GM12864 (cell line): ENCODE results near the gene RPSA.

Experiments
- DNase-seq: peaks from one replicate; pipeline ENCODE4 v3.0.0-alpha.2; 2011; ENCODE audit warnings: low read depth
- H3K4me3 ChIP-seq: 2 replicates; pipeline ENCODE4 v1.5.1; 2011; ENCODE audit warnings: mild to moderate bottlenecking, low read depth, low read length, control low read depth
- CTCF ChIP-seq: IDR thresholded peaks from 2 replicates; pipeline ENCODE4 v1.5.1; 2011; ENCODE audit warnings: low read depth, mild to moderate bottlenecking, moderate library complexity, low read length, control low read depth, inconsistent platforms; ENCODE audit errors: missing control alignments

The RPSA gene

GRCh38 chr3:39434574-39434973 lies 28.1 kb downstream of the RPSA start:
- no peak for DNase-seq
- H3K4me3 ChIP-seq: no peak overlapping the region
- no peak for TF ChIP-seq CTCF

- DNase-seq: no peak
- H3K4me3 ChIP-seq: no peak overlapping the region
- TF ChIP-seq CTCF: no peak
These were observed 28.7 kb downstream of the RPSA start for GRCh38 chr3:39435006-39435748.

- DNase-seq: no peak
These were observed 32.4 kb downstream of the RPSA start for GRCh38 chr3:39438880-39439279.

DNA sequence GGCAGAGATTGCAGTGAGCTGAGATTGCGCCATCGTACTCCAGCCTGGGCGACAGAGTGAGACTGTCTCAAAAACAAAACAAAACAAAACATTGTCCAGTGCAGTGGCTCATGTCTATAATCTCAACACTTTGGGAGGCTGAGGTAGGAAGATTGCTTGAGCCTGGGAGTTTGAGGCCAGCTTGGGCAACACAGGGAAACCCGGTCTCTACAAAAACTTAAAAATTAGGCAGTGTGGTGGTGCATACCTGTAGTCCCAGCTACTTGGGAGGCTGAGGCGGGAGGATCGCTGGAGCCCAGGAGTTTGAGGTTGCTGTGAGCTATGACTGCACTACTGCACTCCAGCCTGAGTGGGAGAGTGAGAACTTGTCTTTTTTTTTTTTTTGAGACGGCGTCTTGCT lies 33.8 kb downstream of the RPSA start:
- no peak overlapping the region for H3K4me3 ChIP-seq
- no peak for DNase-seq
- no peak for TF ChIP-seq CTCF

More at GRCh38 chr3:39438880-39439279, 32.4 kb downstream of the RPSA start:
- no peak overlapping the region for H3K4me3 ChIP-seq
- TF ChIP-seq CTCF: no peak

DNA sequence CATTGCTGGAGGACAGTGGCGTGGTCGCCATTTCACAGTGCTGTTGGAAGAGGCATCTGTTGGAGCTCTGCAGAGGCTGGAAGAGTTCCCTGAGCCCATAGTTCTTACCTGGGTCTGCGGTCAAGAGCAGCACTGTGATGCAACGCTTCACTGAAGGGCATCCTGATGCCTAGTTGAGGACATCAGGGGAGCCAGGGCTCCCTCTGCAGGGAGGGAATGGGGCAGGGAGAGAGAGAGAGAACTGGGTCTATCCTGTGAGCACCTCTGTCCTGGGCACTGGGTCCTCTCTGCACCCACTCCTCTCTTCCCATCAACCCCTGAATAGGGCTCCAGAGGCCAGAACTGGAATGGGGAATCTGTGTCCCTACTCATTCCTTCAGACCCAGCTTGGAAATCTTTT lies 37.0 kb downstream of the RPSA start:
- no peak for TF ChIP-seq CTCF
- DNase-seq: no peak
- no peak overlapping the region for H3K4me3 ChIP-seq

GRCh38 chr3:39445927-39446326 lies 39.4 kb downstream of the RPSA start:
- no peak for DNase-seq
- H3K4me3 ChIP-seq: no peak overlapping the region

More at GRCh38 chr3:39445927-39446326, 39.4 kb downstream of the RPSA start:
- no peak for TF ChIP-seq CTCF
